Tibial nerve (tissue), 4 donors: ENCODE data around the gene NDUFA13. TPM values are rescaled to one million over a fixed set of nuclear protein-coding genes. Genes with fewer than 3 reads are reported as not detected.

Source experiments
- DNase-seq, 2 donors: peaks; one replicate each; pipeline ENCODE4 v3.0.0-alpha.2; 2019; ENCODE audit warnings: low spot score in 2 of 2
- H3K27ac ChIP-seq, 4 donors: fragments of 200-600 bp; sonication (generic) in 3 of 4; one replicate each; pipeline ENCODE4 v1.5.1; 2017 to 2019; ENCODE audit warnings: mild to moderate bottlenecking in 1 of 4
- H3K27me3 ChIP-seq, 2 donors: fragments of 200-600 bp; sonication (generic) in 1 of 2; one replicate each; pipeline versions ENCODE4 v1.5.1 to v1.6.0; 2017 to 2019
- H3K36me3 ChIP-seq, 3 donors: fragments of 200-600 bp; sonication (generic); one replicate each; pipeline ENCODE4 v1.5.1; 2018 to 2019
- H3K4me1 ChIP-seq, 4 donors: fragments of 200-600 bp; sonication (generic) in 3 of 4; one replicate each; pipeline ENCODE4 v1.5.1; 2017 to 2019
- H3K4me3 ChIP-seq, 4 donors: fragments of 200-600 bp; sonication (generic) in 3 of 4; one replicate each; pipeline ENCODE4 v1.5.1; 2017 to 2019; ENCODE audit warnings: mild to moderate bottlenecking in 1 of 4, moderate library complexity in 1 of 4
- H3K9me3 ChIP-seq, 4 donors: fragments of 200-600 bp; sonication (generic) in 3 of 4; one replicate each; pipeline ENCODE4 v1.5.1; 2017 to 2019
- EP300 ChIP-seq, 2 donors: sonication (generic); formaldehyde crosslinking; IDR thresholded peaks; one replicate each; pipeline ENCODE4 v1.6.1; 2017; ENCODE audit warnings: antibody characterized with exemption in 2 of 2, mild to moderate bottlenecking in 1 of 2
- POLR2A ChIP-seq, 2 donors: fragments of 450-650 bp; IDR thresholded peaks; one replicate each; pipeline ENCODE4 v1.6.1; 2017; ENCODE audit warnings: antibody characterized with exemption in 2 of 2, mild to moderate bottlenecking in 2 of 2, moderate library complexity in 2 of 2
- WGBS, 2 donors: methylation state at CpG; one replicate each; pipeline ENCODE4 v1.1.5; 2018; 5-methylcytosine and 5-hydroxymethylcytosine counted together
- total RNA-seq, 4 donors: library from RNA; depleted of rRNA; stranded (reverse); fragments of >200 nt; gene quantifications; one replicate each; pipeline ENCODE4 v1.1.0, GENCODE V29; 2016
- TF ChIP-seq, protein P1 (sequence below), 5 experiments: fragments of 200-600 bp in 3 of 5; fragments of 450-650 bp in 2 of 5; sonication (generic) in 3 of 5; IDR thresholded peaks; one replicate each; pipeline ENCODE4 v1.5.1; 2016 to 2019; ENCODE audit warnings: antibody characterized with exemption in 5 of 5, mild to moderate bottlenecking in 3 of 5, moderate library complexity in 2 of 5

Gene NDUFA13
- total RNA-seq, 4 donors from 2014 or later = 27.3 to 93.6 (median 61.6) TPM

DNA sequence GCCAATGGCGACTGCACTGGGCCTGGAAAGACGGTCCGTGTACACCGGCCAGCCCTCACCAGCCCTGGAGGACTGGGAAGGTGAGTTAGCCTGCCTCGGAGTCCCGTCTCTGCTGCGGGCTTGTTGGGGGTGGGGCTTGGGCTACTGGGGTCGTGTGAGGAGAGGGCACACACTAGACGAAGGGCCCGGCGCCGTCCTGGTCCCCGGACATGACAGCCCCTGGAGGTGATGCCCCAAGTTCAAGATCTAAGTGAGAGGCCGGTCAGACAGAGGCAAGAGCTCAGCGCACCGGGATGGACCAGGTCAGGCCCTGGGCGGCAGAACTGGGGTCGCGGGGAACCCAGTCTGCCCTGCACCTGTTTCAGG, 23.7 kb downstream of the NDUFA13 start:
- no peak for TF ChIP-seq EP300 (IDR thresholded peaks at IDR 0.05)
- TF ChIP-seq POLR2A (IDR thresholded peaks at IDR 0.05) = no peak
- TF ChIP-seq, protein P1, sequence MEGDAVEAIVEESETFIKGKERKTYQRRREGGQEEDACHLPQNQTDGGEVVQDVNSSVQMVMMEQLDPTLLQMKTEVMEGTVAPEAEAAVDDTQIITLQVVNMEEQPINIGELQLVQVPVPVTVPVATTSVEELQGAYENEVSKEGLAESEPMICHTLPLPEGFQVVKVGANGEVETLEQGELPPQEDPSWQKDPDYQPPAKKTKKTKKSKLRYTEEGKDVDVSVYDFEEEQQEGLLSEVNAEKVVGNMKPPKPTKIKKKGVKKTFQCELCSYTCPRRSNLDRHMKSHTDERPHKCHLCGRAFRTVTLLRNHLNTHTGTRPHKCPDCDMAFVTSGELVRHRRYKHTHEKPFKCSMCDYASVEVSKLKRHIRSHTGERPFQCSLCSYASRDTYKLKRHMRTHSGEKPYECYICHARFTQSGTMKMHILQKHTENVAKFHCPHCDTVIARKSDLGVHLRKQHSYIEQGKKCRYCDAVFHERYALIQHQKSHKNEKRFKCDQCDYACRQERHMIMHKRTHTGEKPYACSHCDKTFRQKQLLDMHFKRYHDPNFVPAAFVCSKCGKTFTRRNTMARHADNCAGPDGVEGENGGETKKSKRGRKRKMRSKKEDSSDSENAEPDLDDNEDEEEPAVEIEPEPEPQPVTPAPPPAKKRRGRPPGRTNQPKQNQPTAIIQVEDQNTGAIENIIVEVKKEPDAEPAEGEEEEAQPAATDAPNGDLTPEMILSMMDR (IDR thresholded peaks at IDR 0.05) = no peak
- Histone ChIP-seq H3K27me3 (peaks cover 2 to 76% of the 10 kb centered on the region in 2 donors), H3K36me3 (peaks cover 0 to 9% (median 0%) of the 10 kb centered on the region in 3 donors), H3K4me1 (peaks cover 0 to 39% (median 22%) of the 10 kb centered on the region in 4 donors), H3K4me3 (no peak overlapping the region), H3K9me3 (peaks cover 0 to 5% (median 0%) of the 10 kb centered on the region in 4 donors), H3K27ac (no peak overlapping the region)
- WGBS, 2 donors = 32 to 43% methylated on average over 13 to 19 of the region's 19 CpGs
- no peak for DNase-seq

DNA sequence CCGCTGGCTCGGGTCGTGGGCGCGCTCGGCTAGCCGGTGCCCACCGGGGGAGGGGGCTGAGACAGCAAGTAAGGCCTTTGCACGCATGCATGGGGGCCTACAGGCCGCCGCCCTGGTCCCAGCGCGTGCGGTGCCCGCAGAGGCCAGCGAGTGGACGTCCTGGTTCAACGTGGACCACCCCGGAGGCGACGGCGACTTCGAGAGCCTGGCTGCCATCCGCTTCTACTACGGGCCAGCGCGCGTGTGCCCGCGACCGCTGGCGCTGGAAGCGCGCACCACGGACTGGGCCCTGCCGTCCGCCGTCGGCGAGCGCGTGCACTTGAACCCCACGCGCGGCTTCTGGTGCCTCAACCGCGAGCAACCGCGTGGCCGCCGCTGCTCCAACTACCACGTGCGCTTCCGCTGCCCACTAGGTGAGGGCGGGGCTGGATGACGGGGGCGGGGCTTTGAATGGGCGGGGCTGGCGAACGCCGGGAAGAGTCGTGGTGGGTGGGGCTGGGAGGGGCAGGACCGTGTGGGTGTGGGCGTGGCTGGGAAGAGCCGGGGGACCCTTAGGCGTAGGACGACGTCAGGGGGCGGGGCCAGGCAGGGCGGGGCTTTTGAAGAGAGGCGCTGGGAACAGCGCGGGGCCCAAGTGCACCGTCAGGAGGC, 24.2 kb downstream of the NDUFA13 start:
- TF ChIP-seq POLR2A (IDR thresholded peaks at IDR 0.05) = no peak
- TF ChIP-seq, protein P1 (IDR thresholded peaks at IDR 0.05) = no peak
- no peak for TF ChIP-seq EP300 (IDR thresholded peaks at IDR 0.05)
- Histone ChIP-seq H3K9me3 (peaks cover 0 to 5% (median 0%) of the 10 kb centered on the region in 4 donors), H3K27ac (no peak overlapping the region), H3K36me3 (peaks cover 0 to 7% (median 0%) of the 10 kb centered on the region in 3 donors), H3K27me3 (peaks cover 2 to 80% of the 10 kb centered on the region in 2 donors), H3K4me3 (peak overlapping the region in 2 of 4 donors; percentile 13 to 18), H3K4me1 (peaks cover 0 to 39% (median 22%) of the 10 kb centered on the region in 4 donors)
- 19 to 22% methylated on average over 25 to 51 of the region's 74 CpGs for WGBS, 2 donors
- DNase-seq = no peak

DNA sequence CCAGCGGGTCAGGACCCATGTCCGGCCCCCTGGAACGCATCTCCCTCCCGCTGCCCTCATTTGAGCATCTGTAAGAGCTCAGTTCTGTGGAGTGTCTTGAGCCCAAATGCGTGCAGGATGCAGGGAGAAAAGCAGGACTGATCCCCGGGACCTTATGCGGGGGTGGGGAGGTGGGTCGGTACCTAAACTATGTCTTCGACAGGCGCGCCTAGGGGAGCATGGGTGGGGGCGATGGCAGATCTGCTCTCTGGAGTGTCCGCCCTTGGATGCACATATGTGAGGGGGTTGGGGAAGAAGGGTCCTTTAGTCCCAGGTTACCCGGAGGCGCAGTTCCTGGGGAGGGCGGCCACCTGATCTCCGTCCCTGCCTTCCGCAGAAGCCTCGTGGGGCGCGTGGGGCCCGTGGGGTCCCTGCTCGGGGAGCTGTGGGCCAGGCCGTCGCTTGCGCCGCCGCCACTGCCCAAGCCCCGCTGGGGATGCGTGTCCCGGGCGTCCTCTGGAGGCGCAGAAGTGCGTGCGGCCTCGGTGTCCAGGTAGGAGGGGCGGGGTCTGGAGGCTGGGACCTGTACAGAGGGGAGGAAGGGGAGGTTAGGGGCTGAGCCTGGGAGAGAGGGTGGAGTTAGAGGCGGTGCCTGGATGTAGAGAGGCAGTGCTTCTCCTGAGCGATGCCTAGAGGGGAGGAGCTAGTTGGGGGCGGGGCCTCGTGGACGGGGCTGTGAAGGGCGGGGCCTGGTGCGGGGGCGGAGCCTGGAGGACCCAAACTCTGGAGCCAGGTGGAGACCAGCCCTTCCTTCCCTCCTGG, 24.9 kb downstream of the NDUFA13 start:
- no peak for DNase-seq
- Histone ChIP-seq H3K36me3 (peaks cover 0 to 1% (median 0%) of the 10 kb centered on the region in 3 donors), H3K4me3 (peak overlapping the region in 2 of 4 donors; percentile 13 to 18), H3K9me3 (peaks cover 0 to 5% (median 0%) of the 10 kb centered on the region in 4 donors), H3K27me3 (peaks cover 2 to 83% of the 10 kb centered on the region in 2 donors), H3K27ac (no peak overlapping the region), H3K4me1 (peaks cover 0 to 39% (median 22%) of the 10 kb centered on the region in 4 donors)
- 2 to 5% methylated on average over 39 to 45 of the region's 45 CpGs for WGBS, 2 donors
- TF ChIP-seq, protein P1 (IDR thresholded peaks at IDR 0.05) = no peak
- TF ChIP-seq POLR2A (IDR thresholded peaks at IDR 0.05) (no peak), EP300 (IDR thresholded peaks at IDR 0.05) (no peak)

- TF ChIP-seq POLR2A (IDR thresholded peaks at IDR 0.05) (no peak), EP300 (IDR thresholded peaks at IDR 0.05) (no peak)
- TF ChIP-seq, protein P1 (IDR thresholded peaks at IDR 0.05) = no peak
- no peaks in the 10 kb centered on the region for H3K36me3 ChIP-seq
- no peak for DNase-seq
- H3K4me1 ChIP-seq = peaks cover 0 to 39% (median 22%) of the 10 kb centered on the region in 4 donors
- WGBS, 2 donors = 71% methylated on average over 11 to 15 of the region's 16 CpGs
- H3K27ac ChIP-seq = no peak overlapping the region
- peaks cover 2 to 86% of the 10 kb centered on the region in 2 donors for H3K27me3 ChIP-seq
- H3K4me3 ChIP-seq = no peak overlapping the region
- H3K9me3 ChIP-seq = peaks cover 0 to 5% (median 0%) of the 10 kb centered on the region in 4 donors
Measured at GRCh38 chr19:19541616-19542015, 25.6 kb downstream of the NDUFA13 start.

GRCh38 chr19:19542507-19542906, 26.5 kb downstream of the NDUFA13 start:
- H3K27me3 ChIP-seq = peaks cover 2 to 89% of the 10 kb centered on the region in 2 donors
- H3K36me3 ChIP-seq = no peaks in the 10 kb centered on the region
- no peak overlapping the region for H3K27ac ChIP-seq
- no peak overlapping the region for H3K4me3 ChIP-seq
- WGBS, 2 donors = 76 to 84% methylated on average over 10 to 11 of the region's 12 CpGs
- TF ChIP-seq POLR2A (IDR thresholded peaks at IDR 0.05) (no peak), EP300 (IDR thresholded peaks at IDR 0.05) (no peak)
- TF ChIP-seq, protein P1 (IDR thresholded peaks at IDR 0.05) = no peak
- DNase-seq = no peak
- H3K4me1 ChIP-seq = peaks cover 0 to 42% (median 22%) of the 10 kb centered on the region in 4 donors
- H3K9me3 ChIP-seq = peaks cover 0 to 5% (median 0%) of the 10 kb centered on the region in 4 donors
